Loucy (cell line): ENCODE measurements around the gene GALR2.

ENCODE experiments used
- H2AFZ ChIP-seq: fragments of 200-600 bp; sonication (generic); 2 replicates; pipeline ENCODE4 v1.6.0; 2016; ENCODE audit warnings: antibody characterized with exemption, mild to moderate bottlenecking, low read length, moderate library complexity
- H3F3A ChIP-seq: fragments of 200-600 bp; 2 replicates; pipeline ENCODE4 v1.6.0; 2016; ENCODE audit warnings: antibody characterized with exemption, low read depth, mild to moderate bottlenecking
- H3K27me3 ChIP-seq: fragments of 200-600 bp; sonication (generic); 2 replicates; pipeline ENCODE4 v1.6.1; 2014; ENCODE audit warnings: low read length, mild to moderate bottlenecking; ENCODE audit not compliant: insufficient read depth, poor library complexity, severe bottlenecking
- H3K36me3 ChIP-seq: fragments of 200-600 bp; sonication (generic); 2 replicates; pipeline ENCODE4 v1.6.1; 2016; ENCODE audit warnings: low read length; ENCODE audit not compliant: insufficient read depth
- H3K4me1 ChIP-seq: fragments of 200-600 bp; sonication (generic); 2 replicates; pipeline ENCODE4 v1.5.1; 2014; ENCODE audit warnings: low read length, mild to moderate bottlenecking; ENCODE audit not compliant: insufficient read depth, poor library complexity, severe bottlenecking
- H3K4me2 ChIP-seq: fragments of 200-600 bp; sonication (generic); 2 replicates; pipeline ENCODE4 v1.6.0; 2014; ENCODE audit warnings: antibody characterized with exemption, low read length, low read depth, mild to moderate bottlenecking; ENCODE audit not compliant: poor library complexity, severe bottlenecking
- H3K4me3 ChIP-seq: fragments of 200-600 bp; sonication (generic); 2 replicates; pipeline ENCODE4 v1.5.1; 2014; ENCODE audit warnings: low read length, mild to moderate bottlenecking, mixed read lengths; ENCODE audit not compliant: poor library complexity, severe bottlenecking
- H3K79me2 ChIP-seq: fragments of 200-600 bp; sonication (generic); 2 replicates; pipeline ENCODE4 v1.6.1; 2014; ENCODE audit warnings: low read length; ENCODE audit not compliant: insufficient read depth
- H3K9ac ChIP-seq: fragments of 200-600 bp; sonication (generic); 2 replicates; pipeline ENCODE4 v1.6.0; 2014; ENCODE audit warnings: mild to moderate bottlenecking, low read depth, low read length, moderate library complexity; ENCODE audit not compliant: poor library complexity, severe bottlenecking
- H3K9me2 ChIP-seq: fragments of 200-600 bp; sonication (generic); replicated peaks from 2 replicates; pipeline ENCODE4 v1.6.1; 2016; ENCODE audit warnings: low read depth, low read length, mixed read lengths
- H3K9me3 ChIP-seq: fragments of 200-600 bp; sonication (generic); 2 replicates; pipeline ENCODE4 v1.6.1; 2014; ENCODE audit warnings: mild to moderate bottlenecking, antibody characterized with exemption, low read length, low read depth; ENCODE audit not compliant: insufficient read depth
- H4K20me1 ChIP-seq: fragments of 200-600 bp; sonication (generic); 2 replicates; pipeline ENCODE4 v1.6.0; 2014; ENCODE audit warnings: antibody characterized with exemption, low read length, mild to moderate bottlenecking; ENCODE audit not compliant: insufficient read depth, poor library complexity, severe bottlenecking
- EZH2phosphoT487 ChIP-seq: fragments of 200-600 bp; IDR thresholded peaks from 2 replicates; pipeline ENCODE4 v1.6.1; 2018; ENCODE audit warnings: antibody characterized with exemption, mild to moderate bottlenecking, moderate library complexity, borderline replicate concordance
- TF ChIP-seq, protein P1 (sequence below): fragments of 200-600 bp; sonication (generic); conservative IDR thresholded peaks from 2 replicates; pipeline ENCODE4 v1.5.1; 2014; ENCODE audit warnings: mild to moderate bottlenecking, antibody characterized with exemption, low read length

GALR2 gene

GRCh38 chr17:76125922-76126321 is 51.3 kb downstream of the GALR2 start:
- Histone ChIP-seq H3K9me3 (no peaks in the 10 kb centered on the region), H3K9me2 (no peaks in the 10 kb centered on the region), H3K4me1 (no peaks in the 10 kb centered on the region), H3K4me2 (no peak overlapping the region), H3K79me2 (no peaks in the 10 kb centered on the region), H4K20me1 (no peaks in the 10 kb centered on the region), H2AFZ (no peak overlapping the region), H3K27me3 (no peaks in the 10 kb centered on the region), H3K36me3 (no peaks in the 10 kb centered on the region), H3F3A (no peaks in the 10 kb centered on the region), H3K4me3 (no peak overlapping the region), H3K9ac (no peak overlapping the region)
- TF ChIP-seq, protein P1, sequence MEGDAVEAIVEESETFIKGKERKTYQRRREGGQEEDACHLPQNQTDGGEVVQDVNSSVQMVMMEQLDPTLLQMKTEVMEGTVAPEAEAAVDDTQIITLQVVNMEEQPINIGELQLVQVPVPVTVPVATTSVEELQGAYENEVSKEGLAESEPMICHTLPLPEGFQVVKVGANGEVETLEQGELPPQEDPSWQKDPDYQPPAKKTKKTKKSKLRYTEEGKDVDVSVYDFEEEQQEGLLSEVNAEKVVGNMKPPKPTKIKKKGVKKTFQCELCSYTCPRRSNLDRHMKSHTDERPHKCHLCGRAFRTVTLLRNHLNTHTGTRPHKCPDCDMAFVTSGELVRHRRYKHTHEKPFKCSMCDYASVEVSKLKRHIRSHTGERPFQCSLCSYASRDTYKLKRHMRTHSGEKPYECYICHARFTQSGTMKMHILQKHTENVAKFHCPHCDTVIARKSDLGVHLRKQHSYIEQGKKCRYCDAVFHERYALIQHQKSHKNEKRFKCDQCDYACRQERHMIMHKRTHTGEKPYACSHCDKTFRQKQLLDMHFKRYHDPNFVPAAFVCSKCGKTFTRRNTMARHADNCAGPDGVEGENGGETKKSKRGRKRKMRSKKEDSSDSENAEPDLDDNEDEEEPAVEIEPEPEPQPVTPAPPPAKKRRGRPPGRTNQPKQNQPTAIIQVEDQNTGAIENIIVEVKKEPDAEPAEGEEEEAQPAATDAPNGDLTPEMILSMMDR: no peak
- no peak for TF ChIP-seq EZH2phosphoT487
